ENCODE results near the gene DIAPH2.
A peak's percentile ranks its signal among the peaks of the same experiment; 100 is the strongest.
"Not testable (repeated sequence)": the region's sequence is repeated elsewhere in the genome, so short reads cannot be mapped to it uniquely, and the experiment has no call there.

The DIAPH2 gene

DNA sequence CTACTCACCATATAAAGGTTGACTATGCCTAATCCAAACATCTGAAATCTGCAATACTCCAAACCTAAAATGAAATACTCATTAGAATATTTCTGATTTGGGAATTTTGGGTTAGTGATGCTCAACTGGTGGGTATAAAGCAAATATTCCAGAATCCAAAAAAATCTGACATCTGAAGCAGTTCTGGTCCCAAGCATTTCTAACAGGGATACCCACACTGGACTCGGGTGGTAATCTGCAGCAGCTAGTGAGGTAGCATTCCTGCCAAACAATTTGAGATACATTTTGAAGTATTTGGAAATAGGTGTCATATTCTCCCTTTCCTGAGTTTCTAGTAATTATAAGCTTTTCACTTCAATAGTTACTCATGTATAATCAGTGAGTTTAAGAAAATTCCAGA is 149.5 kb downstream of the DIAPH2 start:
- no peak for DNase-seq

DNA sequence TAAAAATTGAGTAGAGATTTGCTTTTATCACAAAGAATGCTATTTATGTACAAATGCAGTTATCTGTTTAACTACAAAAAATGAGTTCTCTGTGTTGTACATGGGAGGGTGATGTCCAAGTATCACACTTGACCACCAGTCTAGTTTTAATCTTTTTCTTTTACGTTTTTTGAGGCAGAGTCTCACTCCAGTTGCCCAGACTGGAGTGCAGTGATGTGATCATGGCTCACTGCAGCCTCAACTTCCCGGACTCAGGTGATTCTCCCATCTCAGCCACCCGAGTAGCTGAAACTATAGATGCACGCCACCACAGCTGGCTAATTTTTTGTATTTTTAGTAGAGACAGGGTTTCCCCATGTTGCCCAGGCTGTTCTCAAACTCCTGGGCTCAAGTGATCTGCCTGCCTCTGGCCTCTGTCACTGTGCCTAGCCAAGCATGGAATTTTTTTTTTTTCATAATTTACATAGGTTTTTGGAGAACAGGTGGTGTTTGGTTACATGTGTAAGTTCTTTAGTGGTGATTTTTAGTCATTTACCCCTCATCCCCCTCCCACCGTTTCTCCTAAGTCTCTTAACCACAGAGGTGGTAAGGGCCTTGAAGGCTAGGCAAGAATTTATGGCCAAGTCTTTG is 151.1 kb downstream of the DIAPH2 start:
- no peak for DNase-seq

DNA sequence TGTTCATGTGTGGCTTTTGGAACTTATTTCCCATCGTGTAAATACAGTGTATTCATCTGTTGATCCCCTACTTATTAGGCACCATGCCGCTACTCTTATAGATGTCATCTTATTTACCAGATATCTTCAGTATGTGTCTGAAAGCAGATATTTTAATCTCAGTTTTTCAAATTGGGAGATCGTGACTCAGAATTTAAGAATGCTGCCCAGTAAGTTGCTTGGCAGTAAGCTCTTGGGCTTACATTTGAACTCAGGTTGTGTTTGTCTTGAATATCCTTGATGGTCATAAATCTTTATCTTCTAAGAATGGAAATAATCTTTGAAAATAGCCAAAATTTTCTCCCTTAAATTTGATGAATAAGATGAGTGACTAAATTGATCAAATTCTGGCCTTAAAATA is 153.2 kb downstream of the DIAPH2 start:
- no peak for DNase-seq

DNA sequence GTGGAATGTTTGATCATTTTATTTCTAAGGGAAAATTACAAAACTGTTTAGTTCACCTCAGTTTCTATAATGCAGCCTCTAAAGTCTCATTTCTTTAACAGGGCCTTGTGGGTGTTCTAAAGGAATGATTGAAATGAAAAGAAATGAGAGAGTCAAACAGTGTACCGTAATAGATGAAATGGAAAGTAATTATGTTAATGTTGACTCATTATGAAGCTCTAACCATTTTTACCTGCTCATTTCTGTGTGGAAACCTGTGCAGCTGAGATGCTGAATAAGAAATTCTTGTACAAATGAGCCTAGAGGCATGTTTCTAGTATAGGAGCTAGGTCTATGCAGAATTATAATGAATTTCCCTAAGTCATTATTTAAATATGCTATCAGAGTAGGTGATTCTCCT is 153.9 kb downstream of the DIAPH2 start:
- no peak for DNase-seq

DNA sequence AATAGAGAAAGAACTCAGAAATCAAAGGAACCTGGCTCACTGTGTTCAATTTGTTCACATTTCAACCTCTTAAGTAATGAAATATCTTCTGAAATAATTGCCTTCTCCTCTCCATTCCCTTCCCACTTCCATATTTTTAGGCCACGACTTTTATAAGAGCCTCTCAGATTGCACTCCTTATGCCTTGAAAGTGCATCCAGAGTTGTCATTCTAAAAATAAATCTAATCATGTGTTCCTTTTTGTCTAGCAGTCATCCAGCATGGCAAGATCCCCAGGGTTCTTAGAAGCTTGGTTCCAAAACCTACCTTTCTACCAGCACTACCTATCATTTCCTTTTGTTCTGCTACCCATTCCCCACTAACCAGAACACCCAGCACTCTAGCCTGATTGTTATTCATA is 156.7 kb downstream of the DIAPH2 start:
- DNase-seq, result peak in 1 of 2 donors; percentile 11

DNA sequence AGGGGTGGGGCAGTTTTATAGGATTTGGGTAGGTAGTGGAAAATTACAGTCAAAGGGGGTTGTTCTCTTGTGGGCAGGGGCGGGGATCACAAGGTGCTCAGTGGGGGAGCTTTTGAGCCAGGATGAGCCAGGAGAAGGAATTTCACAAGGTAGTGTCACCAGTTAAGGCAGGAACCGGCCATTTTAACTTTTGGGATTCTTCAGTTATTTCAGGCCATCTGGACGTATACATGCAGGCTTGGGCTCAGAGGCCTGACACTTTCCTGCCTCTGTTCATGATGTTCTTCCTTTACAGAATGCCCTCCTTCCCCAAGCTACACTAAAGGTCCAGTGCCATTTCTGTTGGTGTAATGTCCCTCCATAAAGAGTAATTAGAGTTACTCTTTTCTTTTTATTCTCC is 157.2 kb downstream of the DIAPH2 start:
- DNase-seq, result not testable (repeated sequence)

DNA sequence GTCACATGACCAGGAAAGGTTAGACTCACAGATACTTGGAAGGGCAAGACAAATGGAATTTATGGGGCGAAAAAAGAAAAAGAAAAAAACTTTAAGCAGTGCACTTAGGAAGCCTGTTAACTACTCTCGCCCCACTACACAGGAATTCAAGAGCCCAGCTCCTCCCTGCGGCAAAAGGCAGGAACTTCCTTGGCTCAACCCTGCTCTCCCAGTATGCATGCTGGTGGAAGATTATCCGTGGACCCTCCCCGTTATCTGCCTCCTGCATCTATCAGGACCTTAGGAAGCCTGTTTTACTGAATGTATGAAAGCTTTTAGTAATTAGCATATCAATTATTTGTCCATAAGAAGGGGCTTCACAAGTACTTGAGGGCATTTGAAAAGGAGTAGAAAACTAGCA is 158.9 kb downstream of the DIAPH2 start:
- no peak for DNase-seq

DNA sequence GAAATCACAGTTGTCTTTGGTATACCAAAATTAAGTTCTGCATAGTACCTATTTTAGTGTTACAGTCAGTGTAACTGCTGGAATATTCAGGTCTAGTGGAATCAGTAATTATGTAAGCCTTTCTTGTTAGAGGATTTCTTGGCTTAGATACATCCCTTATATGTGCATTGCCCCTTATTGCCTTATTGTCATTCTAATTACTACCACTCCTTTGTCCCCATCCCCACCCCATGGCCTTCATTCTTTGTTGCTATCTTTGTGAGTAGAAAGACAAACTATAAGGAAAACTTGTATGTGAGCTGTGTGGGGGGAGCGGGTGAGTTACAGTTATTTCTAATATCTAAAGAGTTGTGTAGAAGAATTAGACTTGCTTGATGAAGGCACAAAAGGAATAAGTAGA is 162.2 kb downstream of the DIAPH2 start:
- DNase-seq, result no peak

DNA sequence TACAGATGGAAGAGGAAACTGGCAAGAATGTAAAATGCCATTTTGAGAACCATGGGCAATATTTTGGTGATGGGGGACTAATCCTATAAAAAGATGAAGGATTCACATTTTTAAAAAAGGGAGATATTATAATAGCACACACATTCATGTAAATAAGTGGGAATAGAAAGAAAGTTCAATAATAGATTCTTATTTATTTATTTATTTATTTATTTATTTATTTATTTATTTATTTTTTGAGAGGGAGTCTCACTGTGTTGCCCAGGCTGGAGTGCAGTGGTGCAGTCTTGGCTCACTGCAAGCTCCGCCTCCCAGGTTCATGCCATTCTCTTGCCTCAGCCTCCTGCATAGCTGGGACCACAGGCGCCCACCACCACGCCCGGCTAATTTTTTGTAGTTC is 174.8 kb downstream of the DIAPH2 start:
- not testable (repeated sequence) for DNase-seq

DNA sequence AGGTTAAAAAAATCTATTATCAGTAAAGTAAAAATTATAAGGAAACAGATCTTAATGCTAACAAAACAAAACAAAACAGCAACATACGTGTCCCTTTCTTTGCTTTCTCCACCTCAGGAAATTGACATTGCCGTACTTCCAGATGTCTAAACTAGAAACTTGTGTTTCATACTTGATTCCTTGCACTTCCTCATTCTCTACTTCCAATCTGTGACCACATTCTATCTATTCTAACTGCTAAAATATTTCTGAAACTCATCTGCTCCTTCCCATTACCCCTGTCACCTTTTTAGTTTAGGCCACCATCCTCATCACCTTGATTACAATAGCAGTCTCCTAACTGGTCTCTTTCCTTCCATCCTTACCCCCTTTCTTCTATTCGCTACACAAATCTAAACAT is 176.6 kb downstream of the DIAPH2 start:
- no peak for DNase-seq

DNA sequence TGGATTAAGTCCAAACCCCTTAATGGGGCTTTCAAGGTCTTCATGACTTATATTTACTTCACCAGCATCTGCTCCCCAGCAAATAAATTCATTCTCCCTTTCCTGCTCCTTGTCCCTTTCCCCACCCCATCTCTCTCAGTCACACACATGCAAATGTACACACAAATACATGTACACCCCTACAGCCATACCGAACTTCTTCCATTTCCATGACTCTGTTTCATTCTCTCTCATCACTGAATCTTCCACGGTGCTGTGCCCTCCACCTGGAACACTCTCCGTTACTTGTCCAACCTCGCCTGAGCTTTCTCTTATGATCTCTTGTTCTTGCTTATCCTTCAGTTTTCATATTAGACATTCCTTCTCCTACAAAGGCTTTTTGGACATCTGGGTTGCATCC is 177.0 kb downstream of the DIAPH2 start:
- DNase-seq, result no peak

DNA sequence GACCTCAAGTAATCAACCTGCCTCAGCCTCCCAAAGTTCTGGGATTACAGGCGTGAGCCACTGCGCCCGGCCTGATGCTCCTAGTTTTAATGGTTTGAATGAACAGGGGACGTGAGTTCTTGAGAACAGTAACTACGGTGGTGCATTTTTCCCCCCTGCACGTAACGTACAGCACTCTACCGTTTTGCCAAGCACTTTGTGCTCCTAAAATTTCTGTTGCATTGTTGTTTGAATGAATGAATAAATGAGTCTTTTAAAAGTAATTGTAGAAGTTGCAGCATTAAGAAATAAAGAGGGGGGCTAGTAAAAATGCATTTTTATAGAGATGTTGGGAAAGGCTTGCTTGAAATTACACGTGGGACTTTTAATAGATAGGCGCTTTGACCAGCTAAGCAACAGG is 199.0 kb downstream of the DIAPH2 start, which contains the start of gene RPA4:
Gene RPA4 (plus strand): TSS at position 301 of the 400 bp plus-strand sequence. CDS start 403 bp downstream, outside the sequence.
- DNase-seq, result no peak

DNA sequence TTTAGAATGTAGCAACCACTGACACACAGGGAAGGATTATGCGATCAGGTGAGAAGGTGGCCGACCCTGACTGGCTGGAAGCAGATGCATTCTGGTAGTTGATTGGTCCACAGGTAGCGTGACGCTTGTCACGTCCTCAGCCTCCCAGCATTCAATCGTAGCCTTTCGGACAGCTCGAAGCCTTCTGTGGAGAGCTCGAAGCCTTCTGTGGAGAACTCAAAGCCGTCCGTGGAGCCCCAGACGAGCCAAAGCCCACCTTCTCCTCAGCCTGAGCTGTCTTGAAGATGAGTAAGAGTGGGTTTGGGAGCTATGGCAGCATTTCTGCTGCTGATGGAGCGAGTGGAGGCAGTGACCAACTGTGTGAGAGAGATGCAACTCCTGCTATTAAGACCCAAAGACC is 199.4 kb downstream of the DIAPH2 start:
- DNase-seq, result no peak

DNA sequence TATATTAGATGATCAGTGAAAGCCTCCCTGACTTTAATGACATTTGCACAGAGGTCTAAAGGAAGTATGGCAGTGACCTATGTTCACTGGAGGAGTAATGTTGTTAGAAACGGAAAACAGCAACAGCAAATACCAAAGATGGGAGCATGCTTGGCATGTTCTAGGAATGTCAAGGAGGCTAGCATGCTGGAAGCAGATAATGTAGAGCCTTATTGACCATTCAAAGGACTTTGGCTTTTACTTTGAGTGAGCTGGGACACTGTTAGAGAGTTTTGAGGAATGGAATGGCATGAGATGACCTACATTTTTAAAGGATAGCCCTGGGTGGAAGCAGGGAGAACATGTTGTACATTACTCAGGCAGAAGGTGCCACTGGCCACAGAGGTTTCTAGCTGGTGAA is 205.1 kb downstream of the DIAPH2 start:
- no peak for DNase-seq

DNA sequence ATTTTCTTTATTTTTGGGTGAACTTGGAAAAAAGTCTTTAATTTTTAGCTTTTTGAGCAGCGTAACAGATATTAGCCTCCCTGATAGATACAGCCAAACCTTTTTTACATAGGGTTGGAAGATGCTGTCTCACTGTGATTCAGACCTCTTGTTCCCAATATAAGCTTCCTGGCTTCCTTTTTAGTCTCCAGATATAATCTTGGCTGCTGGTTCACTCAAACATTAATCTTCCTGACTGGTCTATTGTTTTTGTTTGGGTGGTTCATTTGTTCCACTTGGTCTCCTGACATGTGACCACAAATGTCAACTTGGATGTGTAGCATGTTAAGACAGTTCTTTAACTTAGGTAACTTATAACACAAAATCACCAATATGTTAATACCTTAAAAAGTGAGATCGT is 222.1 kb downstream of the DIAPH2 start:
- no peak for DNase-seq

DNA sequence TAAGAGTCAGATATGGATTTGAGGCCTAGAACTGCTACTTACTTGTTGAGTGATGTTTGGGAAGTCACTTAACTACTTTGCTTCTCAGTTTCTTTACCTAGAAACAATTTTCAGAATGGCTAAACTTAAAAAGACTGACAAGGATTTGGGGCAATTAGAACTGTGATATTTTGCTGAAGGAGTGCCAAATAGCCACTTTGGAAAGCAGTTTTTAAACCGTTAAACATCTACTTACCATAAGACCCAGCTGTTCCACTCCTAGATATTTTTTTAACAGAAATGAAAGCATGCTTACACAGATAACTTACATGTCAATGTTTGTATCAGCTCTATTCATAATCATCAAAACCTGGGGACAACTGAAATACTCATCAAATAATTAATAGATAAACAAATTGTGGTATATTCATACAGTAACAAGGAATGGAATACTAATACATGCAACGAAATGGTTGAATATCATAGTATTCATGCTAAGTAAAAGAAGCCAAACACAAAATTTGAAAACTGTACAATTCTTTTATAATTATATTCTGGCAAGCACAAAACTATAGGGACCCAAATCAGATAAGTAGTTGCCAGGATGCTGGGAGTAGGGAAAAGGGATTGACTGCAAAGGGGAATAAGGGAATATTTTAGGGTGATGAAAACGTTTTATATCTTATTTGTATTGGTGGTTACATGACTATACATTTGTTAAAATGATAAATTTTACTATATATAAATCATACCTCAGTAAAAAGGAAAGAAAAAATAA is 223.1 kb downstream of the DIAPH2 start:
- no peak for DNase-seq

DNA sequence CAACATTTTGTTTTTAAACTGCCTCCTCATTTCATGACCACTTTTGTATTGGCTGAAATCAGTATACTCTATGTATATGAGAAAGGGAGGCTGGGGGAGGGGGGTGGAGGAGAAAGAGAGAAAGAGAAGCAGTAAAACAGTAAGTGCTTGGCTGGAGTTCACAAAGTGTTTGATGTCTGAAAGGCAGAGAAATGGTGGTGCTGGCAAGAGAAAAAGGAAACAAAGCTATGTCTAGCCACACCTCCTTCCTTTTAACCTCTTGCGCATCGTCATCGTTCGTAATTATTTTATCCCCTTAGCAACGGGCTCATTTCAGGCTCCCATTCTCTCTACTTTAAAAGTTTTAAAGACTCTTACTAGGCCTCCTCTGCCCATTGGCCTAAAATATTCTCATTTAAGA is 224.6 kb downstream of the DIAPH2 start:
- no peak for DNase-seq

DNA sequence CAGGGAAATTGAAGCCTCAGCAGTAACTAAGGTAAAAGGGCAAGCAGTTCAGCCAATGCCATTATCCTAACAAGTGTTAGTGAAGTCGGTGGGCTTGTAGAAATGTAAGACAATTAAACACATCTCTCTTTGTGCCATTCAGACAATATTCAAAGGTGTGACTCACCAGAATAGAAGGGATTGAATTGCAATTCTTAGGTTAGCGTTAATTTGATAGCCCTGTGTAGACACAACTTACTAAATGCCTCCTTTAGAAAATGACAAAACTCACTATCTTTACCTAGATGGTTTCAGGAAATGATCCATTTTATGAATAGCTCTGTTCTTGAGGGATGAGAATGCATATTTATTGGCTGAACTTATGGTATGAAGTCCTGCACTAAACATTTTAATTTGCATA is 234.2 kb downstream of the DIAPH2 start:
- no peak for DNase-seq

DNA sequence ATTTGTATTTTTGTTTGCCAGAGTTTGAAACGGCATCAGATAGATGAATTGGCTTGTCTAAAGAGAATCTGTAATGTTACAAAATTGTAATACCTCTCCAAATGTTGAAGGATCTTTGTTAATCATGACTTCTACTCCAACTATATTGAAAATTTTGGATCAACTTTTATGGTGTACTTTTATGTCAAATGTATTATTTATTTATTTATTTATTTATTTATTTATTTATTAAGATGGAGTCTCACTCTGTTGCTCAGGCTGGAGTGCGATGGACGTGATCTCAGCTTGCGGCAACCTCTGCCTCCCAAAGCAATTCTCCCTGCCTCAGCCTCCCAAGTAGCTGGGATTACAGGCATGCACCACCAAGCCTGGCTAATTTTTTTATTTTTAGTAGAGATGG is 235.0 kb downstream of the DIAPH2 start:
- DNase-seq, result no peak

DNA sequence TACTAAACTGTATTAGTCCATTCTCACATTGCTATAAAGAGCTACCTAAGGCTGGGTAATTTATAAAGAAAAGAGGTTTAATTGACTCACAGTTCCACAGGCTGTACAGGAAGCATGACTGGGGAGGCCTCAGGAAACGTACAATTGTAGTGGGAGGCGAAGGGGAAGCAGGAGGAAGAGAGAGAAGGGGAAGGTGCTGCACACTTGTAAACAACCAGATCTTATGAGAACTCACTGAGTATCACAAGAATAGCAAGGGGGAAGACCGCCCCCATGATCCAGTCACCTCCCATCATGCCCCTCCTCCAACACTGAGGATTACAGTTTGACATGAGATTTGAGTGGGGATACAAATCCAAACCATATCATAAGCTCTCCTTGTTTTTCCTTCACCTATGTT is 239.9 kb downstream of the DIAPH2 start:
- DNase-seq, result peak in 1 of 2 donors; percentile 17

DNA sequence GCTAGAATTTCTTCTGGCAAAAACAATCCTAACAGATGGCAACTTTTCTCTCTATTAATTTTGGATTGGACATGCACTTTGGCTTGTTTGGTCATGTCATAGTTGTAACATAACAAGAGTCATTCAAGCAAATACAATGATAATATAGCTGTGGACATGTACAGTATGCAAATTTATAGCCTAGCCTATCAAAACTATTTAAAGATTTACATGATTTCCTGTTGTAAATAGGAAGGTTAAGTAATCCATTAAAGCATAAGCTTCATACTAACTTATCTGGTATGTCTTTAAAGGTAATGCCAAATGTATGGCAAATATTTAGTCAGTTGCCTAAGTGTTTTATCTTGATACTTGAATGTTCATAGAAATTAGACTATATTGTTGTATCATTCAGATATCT is 244.4 kb downstream of the DIAPH2 start:
- no peak for DNase-seq

DNA sequence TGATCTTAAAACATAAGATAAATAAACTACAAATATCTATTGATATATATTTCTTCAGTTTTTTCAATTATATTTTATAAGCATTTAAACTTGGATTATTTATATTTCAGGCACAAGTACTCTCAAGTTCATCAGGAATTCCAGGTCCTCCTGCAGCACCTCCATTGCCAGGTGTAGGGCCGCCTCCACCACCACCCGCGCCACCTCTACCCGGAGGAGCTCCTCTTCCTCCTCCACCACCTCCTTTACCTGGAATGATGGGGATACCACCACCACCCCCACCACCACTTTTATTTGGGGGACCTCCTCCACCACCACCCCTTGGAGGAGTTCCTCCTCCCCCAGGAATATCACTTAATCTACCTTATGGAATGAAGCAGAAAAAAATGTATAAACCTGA is 273.1 kb downstream of the DIAPH2 start:
- no peak for DNase-seq

DNA sequence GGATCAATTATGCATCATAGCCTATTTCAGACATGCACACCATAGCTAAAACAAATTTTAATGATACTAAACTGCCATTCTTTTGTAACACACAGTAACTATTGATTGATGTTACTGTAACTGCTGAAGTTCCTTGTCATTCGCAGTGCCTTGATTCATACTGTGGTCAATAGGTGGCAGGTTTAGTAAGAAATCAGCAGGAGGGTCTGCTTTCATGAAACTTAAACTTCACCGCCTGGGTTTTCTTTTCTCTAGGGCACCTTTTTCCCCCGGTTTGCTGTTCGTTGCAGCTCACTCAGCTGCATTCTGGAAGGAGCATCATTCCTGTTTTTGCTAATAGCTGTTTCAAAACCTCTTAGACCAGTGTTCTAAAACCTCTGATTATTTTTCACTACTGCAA is 287.2 kb downstream of the DIAPH2 start:
- DNase-seq, result no peak

DNA sequence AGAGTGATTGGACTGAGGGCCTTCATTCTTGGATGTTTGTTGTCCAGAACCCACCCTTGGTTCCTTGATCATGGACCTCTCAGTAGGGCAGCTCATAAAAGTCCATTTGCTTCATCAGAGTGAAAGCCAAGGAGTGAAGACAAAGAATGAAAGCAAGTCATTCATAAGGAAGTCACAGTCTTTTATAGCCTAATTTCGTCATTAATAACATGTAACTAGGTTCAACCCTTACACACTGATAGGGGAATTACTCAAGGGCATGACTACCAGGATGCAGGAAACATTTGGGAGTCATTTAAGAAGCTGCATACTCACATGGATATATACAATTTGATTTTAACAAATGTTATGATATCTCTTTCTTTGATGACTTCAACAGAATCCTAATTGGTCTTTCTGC is 294.3 kb downstream of the DIAPH2 start:
- no peak for DNase-seq

DNA sequence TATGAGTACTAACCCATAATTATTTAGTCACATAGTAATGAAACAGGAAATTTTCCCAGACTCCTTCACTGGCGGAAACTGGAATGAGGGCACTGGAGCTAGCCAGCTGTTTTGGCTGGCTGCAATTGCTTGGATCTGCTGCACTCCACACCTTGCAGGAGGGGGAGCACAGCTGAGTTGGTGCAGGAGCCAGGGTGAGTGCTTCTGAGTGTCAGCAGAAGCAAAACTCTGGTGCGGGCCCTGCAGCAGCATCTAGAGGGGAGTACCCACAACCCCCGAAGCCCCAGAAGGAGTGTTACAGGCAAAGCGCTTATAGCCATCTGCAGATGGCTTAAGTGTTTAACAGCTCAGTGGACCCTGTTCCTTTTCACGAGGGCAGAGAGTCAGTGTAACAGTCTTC is 295.1 kb downstream of the DIAPH2 start:
- DNase-seq, result no peak

All from inflammatory macrophage (primary cell).